HG03520 (cell line): ENCODE data around the gene SDK2.

Source experiments
- ATAC-seq: cut with Tn5 transposase; IDR thresholded peaks from one replicate; pipeline ENCODE4 v1.9.1; 2021; ENCODE audit warnings: mild to moderate bottlenecking, moderate library complexity; ENCODE audit not compliant: unreplicated experiment

The SDK2 gene

GRCh38 chr17:73644145-73645049 lies at the start of gene SDK2:
Gene SDK2 (minus strand): TSS chr17:73644445. CDS start chr17:73644088, 357 bp downstream.
- ATAC-seq = no peak

- no peak for ATAC-seq
Observed at GRCh38 chr17:73693071-73693470, 48.8 kb upstream of the SDK2 start.

- no peak for ATAC-seq
Observed at GRCh38 chr17:73691321-73691766, 47.1 kb upstream of the SDK2 start.

- ATAC-seq = no peak
Observed at GRCh38 chr17:73690676-73691075, 46.4 kb upstream of the SDK2 start.

GRCh38 chr17:73689596-73690275 lies 45.5 kb upstream of the SDK2 start:
- no peak for ATAC-seq

GRCh38 chr17:73686961-73687360 lies 42.7 kb upstream of the SDK2 start:
- no peak for ATAC-seq

- ATAC-seq = no peak
Observed at GRCh38 chr17:73686126-73686525, 41.9 kb upstream of the SDK2 start.

- no peak for ATAC-seq
Observed at GRCh38 chr17:73684183-73684582, 39.9 kb upstream of the SDK2 start.

GRCh38 chr17:73683771-73684170 lies 39.5 kb upstream of the SDK2 start:
- no peak for ATAC-seq

GRCh38 chr17:73681946-73682345 lies 37.7 kb upstream of the SDK2 start:
- ATAC-seq = no peak

- ATAC-seq = no peak
Observed at GRCh38 chr17:73679476-73679875, 35.2 kb upstream of the SDK2 start.

GRCh38 chr17:73678999-73679398 lies 34.8 kb upstream of the SDK2 start:
- no peak for ATAC-seq

- ATAC-seq = no peak
Observed at GRCh38 chr17:73669771-73670170, 25.5 kb upstream of the SDK2 start.

- no peak for ATAC-seq
Observed at GRCh38 chr17:73667181-73667959, 23.1 kb upstream of the SDK2 start.

- ATAC-seq = no peak
Observed at GRCh38 chr17:73663614-73664013, 19.4 kb upstream of the SDK2 start.

- no peak for ATAC-seq
Observed at GRCh38 chr17:73660366-73660765, 16.1 kb upstream of the SDK2 start.

GRCh38 chr17:73658821-73659515 lies 14.7 kb upstream of the SDK2 start:
- no peak for ATAC-seq

- ATAC-seq = no peak
Observed at GRCh38 chr17:73657473-73658116, 13.3 kb upstream of the SDK2 start.

GRCh38 chr17:73654241-73654640 lies 10.0 kb upstream of the SDK2 start:
- no peak for ATAC-seq

- ATAC-seq = no peak
Observed at GRCh38 chr17:73653810-73654209, 9.6 kb upstream of the SDK2 start.
